Neural crest cell (in vitro differentiated cells): ENCODE data around the gene HOXA3. TPM values are rescaled to one million over a fixed set of nuclear protein-coding genes. Genes with fewer than 3 reads are reported as not detected.

Source experiments
- DNase-seq: peaks from one replicate; pipeline ENCODE4 v3.0.0; 2021; ENCODE audit warnings: low read depth, mixed read lengths, low spot score
- H3K27ac Mint-ChIP-seq: one replicate; pipeline ENCODE4 v1.8.0; 2021; ENCODE audit warnings: mild to moderate bottlenecking, mixed read lengths; ENCODE audit not compliant: unreplicated experiment
- H3K27me3 Mint-ChIP-seq: 2 replicates; pipeline ENCODE4 v1.8.0; 2021; ENCODE audit warnings: low read depth, mild to moderate bottlenecking, mixed read lengths
- H3K36me3 Mint-ChIP-seq: 2 replicates; pipeline ENCODE4 v1.8.0; 2021; ENCODE audit warnings: low read depth, mild to moderate bottlenecking, mixed read lengths
- H3K4me1 Mint-ChIP-seq: 2 replicates; pipeline ENCODE4 v1.8.0; 2021; ENCODE audit warnings: mixed read lengths
- H3K4me3 Mint-ChIP-seq: one replicate; pipeline ENCODE4 v1.8.0; 2021; ENCODE audit warnings: mild to moderate bottlenecking, mixed read lengths
- H3K9me3 Mint-ChIP-seq: 2 replicates; pipeline ENCODE4 v1.8.0; 2021; ENCODE audit warnings: mixed read lengths
- CTCF ChIP-seq: fragments of 200-600 bp; sonication (generic); conservative IDR thresholded peaks from 2 replicates; pipeline ENCODE4 v1.5.0; 2021; ENCODE audit warnings: antibody characterized with exemption, mild to moderate bottlenecking
- total RNA-seq: library from RNA; stranded (reverse); gene quantifications from 2 replicates; pipeline ENCODE4 v1.2.1, GENCODE V29; 2021

The HOXA3 gene
- total RNA-seq, 1 donor from 2014 or later, result 10.6 TPM

GRCh38 chr7:27105301-27106031 lies 46.9 kb downstream of the HOXA3 start:
- H3K27me3 Mint-ChIP-seq, result peaks cover 96% of the 10 kb centered on the region
- H3K27ac Mint-ChIP-seq, result peak overlapping the region; percentile 97
- no peaks in the 10 kb centered on the region for H3K9me3 Mint-ChIP-seq
- no peak for TF ChIP-seq CTCF
- no peak for DNase-seq
- H3K4me1 Mint-ChIP-seq, result peaks cover 81% of the 10 kb centered on the region
- H3K36me3 Mint-ChIP-seq, result peaks cover 22% of the 10 kb centered on the region
- peak overlapping the region; percentile 99 for H3K4me3 Mint-ChIP-seq

GRCh38 chr7:27104341-27105058 lies 47.9 kb downstream of the HOXA3 start:
- peaks cover 84% of the 10 kb centered on the region for H3K4me1 Mint-ChIP-seq
- DNase-seq, result no peak
- H3K27ac Mint-ChIP-seq, result peak overlapping the region; percentile 97
- peak overlapping the region; percentile 99 for H3K4me3 Mint-ChIP-seq
- peaks cover 25% of the 10 kb centered on the region for H3K36me3 Mint-ChIP-seq
- TF ChIP-seq CTCF, result no peak
- H3K27me3 Mint-ChIP-seq, result peaks cover 96% of the 10 kb centered on the region
- no peaks in the 10 kb centered on the region for H3K9me3 Mint-ChIP-seq

- H3K27ac Mint-ChIP-seq, result peak overlapping the region; percentile 97
- peaks cover 86% of the 10 kb centered on the region for H3K4me1 Mint-ChIP-seq
- no peak for TF ChIP-seq CTCF
- peaks cover 96% of the 10 kb centered on the region for H3K27me3 Mint-ChIP-seq
- DNase-seq, result no peak
- no peaks in the 10 kb centered on the region for H3K9me3 Mint-ChIP-seq
- peak overlapping the region; percentile 99 for H3K4me3 Mint-ChIP-seq
- peaks cover 28% of the 10 kb centered on the region for H3K36me3 Mint-ChIP-seq
These were observed 48.7 kb downstream of the HOXA3 start for GRCh38 chr7:27103489-27104226.

- peaks cover 96% of the 10 kb centered on the region for H3K27me3 Mint-ChIP-seq
- TF ChIP-seq CTCF, result no peak
- H3K27ac Mint-ChIP-seq, result peak within 1 kb of the TSS; percentile 99
- peaks cover 30% of the 10 kb centered on the region for H3K36me3 Mint-ChIP-seq
- H3K4me1 Mint-ChIP-seq, result peaks cover 85% of the 10 kb centered on the region
- no peak for DNase-seq
- peak within 1 kb of the TSS; percentile 99 for H3K4me3 Mint-ChIP-seq
- H3K9me3 Mint-ChIP-seq, result no peaks in the 10 kb centered on the region
These were observed 49.6 kb downstream of the HOXA3 start, which contains the start of gene HOXA2 for GRCh38 chr7:27102581-27103442. TSS of gene HOXA2 (minus strand) at chr7:27102683. CDS start at chr7:27102500, 183 bp downstream.
